Measurements from ENCODE around the gene SOX5. TPM values are rescaled to one million over a fixed set of nuclear protein-coding genes. Genes with fewer than 3 reads are reported as not detected.

The SOX5 gene
- total RNA-seq, 1 experiment from 2014 or later = 3.1 TPM

DNA sequence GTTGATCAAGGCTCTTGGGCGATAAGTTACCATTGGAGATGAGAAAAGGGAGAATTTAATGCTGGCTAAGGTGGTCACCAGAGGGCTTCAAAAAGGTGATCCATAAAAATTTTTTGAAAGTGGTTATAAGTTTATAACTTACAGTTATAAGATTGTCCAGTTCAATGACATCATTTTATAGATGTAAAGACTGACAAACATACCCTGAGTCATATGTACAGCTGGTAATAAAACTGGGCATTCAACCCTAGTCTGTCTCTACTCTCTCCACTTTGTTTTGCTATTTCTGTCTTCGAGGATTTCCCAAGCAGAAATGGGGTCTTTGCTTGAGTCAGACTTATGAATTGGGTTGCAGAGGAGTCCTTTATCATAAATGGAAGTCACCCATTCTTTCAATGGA, 454.0 kb downstream of the SOX5 start:
- H2BK5ac ChIP-seq (ENCODE audit: insufficient read length, low read length) = no peak overlapping the region
- no peak overlapping the region for H3K9ac ChIP-seq (ENCODE audit: extremely low read depth, insufficient read length, low read length)
- TF ChIP-seq, protein P1, sequence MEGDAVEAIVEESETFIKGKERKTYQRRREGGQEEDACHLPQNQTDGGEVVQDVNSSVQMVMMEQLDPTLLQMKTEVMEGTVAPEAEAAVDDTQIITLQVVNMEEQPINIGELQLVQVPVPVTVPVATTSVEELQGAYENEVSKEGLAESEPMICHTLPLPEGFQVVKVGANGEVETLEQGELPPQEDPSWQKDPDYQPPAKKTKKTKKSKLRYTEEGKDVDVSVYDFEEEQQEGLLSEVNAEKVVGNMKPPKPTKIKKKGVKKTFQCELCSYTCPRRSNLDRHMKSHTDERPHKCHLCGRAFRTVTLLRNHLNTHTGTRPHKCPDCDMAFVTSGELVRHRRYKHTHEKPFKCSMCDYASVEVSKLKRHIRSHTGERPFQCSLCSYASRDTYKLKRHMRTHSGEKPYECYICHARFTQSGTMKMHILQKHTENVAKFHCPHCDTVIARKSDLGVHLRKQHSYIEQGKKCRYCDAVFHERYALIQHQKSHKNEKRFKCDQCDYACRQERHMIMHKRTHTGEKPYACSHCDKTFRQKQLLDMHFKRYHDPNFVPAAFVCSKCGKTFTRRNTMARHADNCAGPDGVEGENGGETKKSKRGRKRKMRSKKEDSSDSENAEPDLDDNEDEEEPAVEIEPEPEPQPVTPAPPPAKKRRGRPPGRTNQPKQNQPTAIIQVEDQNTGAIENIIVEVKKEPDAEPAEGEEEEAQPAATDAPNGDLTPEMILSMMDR (conservative IDR thresholded peaks at IDR 0.05) = no peak
- no peak overlapping the region for H3T11ph ChIP-seq (ENCODE audit: low read length)
- H2BK20ac ChIP-seq (ENCODE audit: low read depth, low read length, poor library complexity, severe bottlenecking) = no peak overlapping the region
- H4K91ac ChIP-seq (ENCODE audit: insufficient read length, low read depth, low read length) = no peak overlapping the region
- H3K9me3 Mint-ChIP-seq = peaks cover 15 to 19% of the 10 kb centered on the region in 2 experiments
- no peak overlapping the region for H3K14ac ChIP-seq (ENCODE audit: insufficient read depth, low read length)
- no peaks in the 10 kb centered on the region; a peak in 1 of 4 replicates for H3K4me1 Mint-ChIP-seq
- H3K9me3 ChIP-seq (ENCODE audit: control insufficient read depth, low read depth, low read length) = peaks cover under 1% of the 10 kb centered on the region
- no peak overlapping the region for H3K27ac ChIP-seq (ENCODE audit: insufficient read length, low read depth, low read length)
- no peak overlapping the region for H2AK5ac ChIP-seq (ENCODE audit: insufficient read length, low read length)
- H4K20me1 ChIP-seq (ENCODE audit: control insufficient read depth, insufficient read depth, insufficient read length) = no peaks in the 10 kb centered on the region
- no peak overlapping the region for H3K23ac ChIP-seq (ENCODE audit: insufficient read length, low read depth, low read length)
- no peaks in the 10 kb centered on the region for H3K27me3 Mint-ChIP-seq (ENCODE audit: low read depth)
- no peaks in the 10 kb centered on the region for H3K27me3 ChIP-seq (ENCODE audit: insufficient read depth, low read length)
- no peaks in the 10 kb centered on the region for H3K79me2 ChIP-seq (ENCODE audit: insufficient read depth, low read length)
- H3K36me3 Mint-ChIP-seq (ENCODE audit: insufficient read depth in 1 of 3, low read depth in 3 of 3) = peaks cover 7 to 14% (median 10%) of the 10 kb centered on the region in 3 experiments; a peak in 4 of 7 replicates
- no peak for DNase-seq
- H3K27ac Mint-ChIP-seq = no peak overlapping the region
- no peaks in the 10 kb centered on the region for H3K23me2 ChIP-seq (ENCODE audit: insufficient read length, low read depth, low read length, poor library complexity, severe bottlenecking)
- H2BK12ac ChIP-seq (ENCODE audit: insufficient read length, low read depth, low read length) = no peak overlapping the region
- H3K4me1 ChIP-seq (ENCODE audit: insufficient read depth, low read length) = no peaks in the 10 kb centered on the region
- no peaks in the 10 kb centered on the region for H3K79me1 ChIP-seq (ENCODE audit: insufficient read depth, low read depth, low read length, poor library complexity, severe bottlenecking)
- no peak overlapping the region for H3K4me3 Mint-ChIP-seq
- H2AFZ ChIP-seq (ENCODE audit: low read length) = no peak overlapping the region
- no peak overlapping the region for H2BK120ac ChIP-seq (ENCODE audit: low read depth, low read length, poor library complexity, severe bottlenecking)
- H3K4ac ChIP-seq (ENCODE audit: low read depth, low read length) = no peak overlapping the region
- WGBS (ENCODE audit: extremely low coverage, insufficient read length, low lambda C conversion rate) = no CpG with 5 or more reads among the region's 2 CpGs
- no peak overlapping the region for H2BK15ac ChIP-seq (ENCODE audit: low read depth, low read length)
- no peak overlapping the region for H4K8ac ChIP-seq (replicated peaks; ENCODE audit: insufficient read length, low read depth, low read length)
- H4K5ac ChIP-seq (ENCODE audit: insufficient read length, low read depth, low read length) = no peak overlapping the region
- H3K4me2 ChIP-seq (ENCODE audit: insufficient read depth, insufficient read length, low read length) = no peak overlapping the region
- H3K56ac ChIP-seq (ENCODE audit: insufficient read length, low read depth, low read length) = no peak overlapping the region
- H3K18ac ChIP-seq (ENCODE audit: insufficient read length, low read depth, low read length) = no peak overlapping the region

All from H9 (cell line).